Right lobe of liver (tissue), 6 donors: ENCODE measurements around the gene CHRM4. TPM values are rescaled to one million over a fixed set of nuclear protein-coding genes. Genes with fewer than 3 reads are reported as not detected.
A peak's percentile ranks its signal among the peaks of the same experiment; 100 is the strongest.

Experiments
- ATAC-seq, 4 donors: fragments of 200-7000 bp; cut with Tn5 transposase; one replicate each; pipeline ENCODE4 v1.9.1; 2020; ENCODE audit warnings: mild to moderate bottlenecking in 4 of 4, moderate library complexity in 4 of 4
- DNase-seq, 3 donors: peaks; one replicate each; pipeline ENCODE4 v3.0.0-alpha.2; 2020
- H3K27ac ChIP-seq, 3 donors: fragments of 200-600 bp; one replicate each; pipeline ENCODE4 v1.8.0; 2022
- H3K27me3 ChIP-seq, 2 donors: fragments of 200-600 bp; one replicate each; pipeline ENCODE4 v1.8.0; 2022
- H3K36me3 ChIP-seq, 4 donors: fragments of 200-600 bp; sonication (generic) in 1 of 4; one replicate each; pipeline versions ENCODE4 v1.5.1 to v1.8.0; 2017 to 2022; ENCODE audit warnings: control low read depth in 1 of 4
- H3K4me1 ChIP-seq, 4 donors: fragments of 200-600 bp; sonication (generic) in 1 of 4; one replicate each; pipeline versions ENCODE4 v1.5.1 to v1.8.0; 2017 to 2022; ENCODE audit warnings: control low read depth in 1 of 4
- H3K4me3 ChIP-seq, 3 donors: fragments of 200-600 bp; one replicate each; pipeline ENCODE4 v1.8.0; 2022
- H3K9me3 ChIP-seq, 4 donors: fragments of 200-600 bp; sonication (generic) in 1 of 4; one replicate each; pipeline versions ENCODE4 v1.5.1 to v1.8.0; 2017 to 2022; ENCODE audit warnings: control low read depth in 1 of 4
- CTCF ChIP-seq, 4 donors: fragments of 200-600 bp in 3 of 4; fragments of 450-650 bp in 1 of 4; IDR thresholded peaks; one replicate each; pipeline versions ENCODE4 v1.5.1 to v1.8.0; 2016 to 2022; ENCODE audit warnings: antibody characterized with exemption in 4 of 4, mild to moderate bottlenecking in 2 of 4
- POLR2A ChIP-seq: fragments of 450-650 bp; IDR thresholded peaks from one replicate; pipeline ENCODE4 v1.6.1; 2017; ENCODE audit warnings: antibody characterized with exemption, mild to moderate bottlenecking
- WGBS: methylation state at CpG from one replicate; pipeline ENCODE4 v1.1.6; 2018; ENCODE audit warnings: low coverage, low lambda C conversion rate; ENCODE audit not compliant: insufficient coverage; ENCODE audit errors: missing lambda C conversion rate; 5-methylcytosine and 5-hydroxymethylcytosine counted together
- intact Hi-C, 2 donors: fragments of 100-400 bp; cut with DNase I; formaldehyde crosslinking; loops; one replicate each; pipeline versions ENCODE4 v1.11.2 to v1.14.1; 2022
- total RNA-seq, 6 experiments: library from RNA; depleted of rRNA in 2 of 6; stranded (reverse); fragments of >200 nt in 2 of 6; fragmentation: NEBNext Ultra II Directional in 3 of 6; extraction: Animal tissue kit (Norgen Biotek cat#: 25700) in 3 of 6; gene quantifications; one replicate each; pipeline versions ENCODE4 v1.1.0 to v1.2.4, GENCODE V29; 2016 to 2023
- donor health status: DM: no; HTN: yes; CAD: no.
- donor health status: DM: no; HTN: no; CAD: no.
- donor health status: DM: no; HTN: no; CAD: no.
- donor health status: DM: no; HTN: yes; CAD: no.
- donor health status: DM: no; HTN: yes; CAD: no.

The CHRM4 gene
- total RNA-seq, 6 experiments from 2014 or later = not detected

GRCh38 chr11:46356924-46357482 is 34.6 kb downstream of the CHRM4 start:
- Histone ChIP-seq H3K4me1 (no peaks in the 10 kb centered on the region), H3K27me3 (no peaks in the 10 kb centered on the region), H3K36me3 (no peaks in the 10 kb centered on the region), H3K4me3 (no peak overlapping the region), H3K27ac (no peak overlapping the region), H3K9me3 (no peaks in the 10 kb centered on the region)
- 40% methylated on average over 1 of the region's 7 CpGs for WGBS
- ATAC-seq (no peak), DNase-seq (no peak)
- TF ChIP-seq POLR2A = no peak
- no peak for TF ChIP-seq CTCF (IDR thresholded peaks at IDR 0.05)
- intact Hi-C loops = no loop called here

- H3K36me3 ChIP-seq = no peaks in the 10 kb centered on the region
- H3K4me1 ChIP-seq = peaks cover 0 to 6% (median 3%) of the 10 kb centered on the region in 4 donors
- DNase-seq (no peak), ATAC-seq (no peak)
- WGBS = no CpG with 5 or more reads among the region's 9 CpGs
- intact Hi-C loops = no loop called here
- no peak overlapping the region for H3K4me3 ChIP-seq
- no peak for TF ChIP-seq CTCF (IDR thresholded peaks at IDR 0.05)
- TF ChIP-seq POLR2A = no peak
- H3K27me3 ChIP-seq = no peaks in the 10 kb centered on the region
- no peak overlapping the region for H3K27ac ChIP-seq
- no peaks in the 10 kb centered on the region for H3K9me3 ChIP-seq
These were observed 37.9 kb downstream of the CHRM4 start for GRCh38 chr11:46353698-46354097.

- Histone ChIP-seq H3K27me3 (no peaks in the 10 kb centered on the region), H3K4me1 (peaks cover 0 to 14% (median 5%) of the 10 kb centered on the region in 4 donors), H3K36me3 (no peaks in the 10 kb centered on the region), H3K4me3 (no peak overlapping the region), H3K9me3 (no peaks in the 10 kb centered on the region), H3K27ac (no peak overlapping the region)
- ATAC-seq (peak in 3 of 4 donors; percentile 3 to 14 (median 11)), DNase-seq (no peak)
- TF ChIP-seq POLR2A (no peak), CTCF (IDR thresholded peaks at IDR 0.05) (peak; percentile 50 to 69 (median 54))
- intact Hi-C loops = no loop called here
- WGBS = 60% methylated on average over 3 of the region's 33 CpGs
These were observed 39.3 kb downstream of the CHRM4 start for GRCh38 chr11:46352063-46352841.

- WGBS = 40% methylated on average over 1 of the region's 5 CpGs
- peaks cover 0 to 14% (median 5%) of the 10 kb centered on the region in 4 donors for H3K4me1 ChIP-seq
- H3K27me3 ChIP-seq = no peaks in the 10 kb centered on the region
- no peaks in the 10 kb centered on the region for H3K9me3 ChIP-seq
- TF ChIP-seq POLR2A (no peak), CTCF (IDR thresholded peaks at IDR 0.05) (no peak)
- H3K4me3 ChIP-seq = no peak overlapping the region
- H3K36me3 ChIP-seq = no peaks in the 10 kb centered on the region
- ATAC-seq = no peak
- DNase-seq = no peak
- H3K27ac ChIP-seq = no peak overlapping the region
- intact Hi-C loops = no loop called here
These were observed 40.0 kb downstream of the CHRM4 start for GRCh38 chr11:46351606-46352005.
